K562 (cell line): Measurements from ENCODE around the gene TRIM10. TPM values are rescaled to one million over a fixed set of nuclear protein-coding genes. Genes with fewer than 3 reads are reported as not detected.

Experiments
- ATAC-seq: fragments of 200-7000 bp; cut with Tn5 transposase; 3 replicates; pipeline ENCODE4 v1.9.1; 2020; ENCODE audit warnings: moderate library complexity
- BruUV-seq: library from RNA; stranded (reverse); fragments of 400-500 nt; replicated peaks from 2 replicates; lab custom pipeline; 2021; lab: Mats Ljungman, UMichigan
- CTCF ChIA-PET: fragments of 300-600 bp; formaldehyde crosslinking; extraction: SDS; loops from one replicate; lab custom pipeline; 2021; ENCODE audit warnings: low intra/inter-chr PET ratio; lab: Yijun Ruan, JAX
- POLR2A ChIA-PET: fragments of 300-600, 350-650 bp; sonication (Branson Sonifier 250); formaldehyde crosslinking; extraction: SDS; loops from one replicate; lab custom pipeline; 2021; ENCODE audit warnings: antibody characterized with exemption, inconsistent platforms; lab: Yijun Ruan, JAX
- DNase-seq, 4 experiments: peaks; one replicate each; pipeline versions ENCODE4 v3.0.0 to v3.0.0-alpha.2; 2011 to 2018; ENCODE audit warnings: low spot score in 3 of 4, mixed read lengths in 3 of 4; ENCODE audit errors: extremely low read depth in 1 of 4
- FAIRE-seq: peaks from 2 replicates; lab custom pipeline; 2011; peaks lifted over from hg19 to GRCh38; lab: Jason Lieb, UNC
- H2AFZ ChIP-seq: 2 replicates; pipeline ENCODE4 v1.6.0; 2011; ENCODE audit warnings: low read depth, low read length, control low read depth, inconsistent platforms
- H3K27ac ChIP-seq: fragments of 200-600 bp; 3 replicates; pipeline ENCODE4 v1.8.0; 2011; ENCODE audit warnings: low read depth, mild to moderate bottlenecking, control low read depth, inconsistent platforms, low read length, moderate library complexity, mixed read lengths; ENCODE audit errors: extremely low read depth
- H3K27me3 ChIP-seq, 2 experiments: fragments of 300-600 bp in 1 of 2; 2 replicates in 1 of 2; 3 replicates in 1 of 2; pipeline versions ENCODE4 v1.6.0 to v1.8.0; 2011; ENCODE audit warnings: inconsistent platforms in 2 of 2, low read length in 2 of 2, mild to moderate bottlenecking in 1 of 2, mixed read lengths in 1 of 2, moderate library complexity in 1 of 2; ENCODE audit not compliant: control insufficient read depth in 2 of 2, insufficient read depth in 2 of 2
- H3K36me3 ChIP-seq: fragments of 300-600 bp; 3 replicates; pipeline ENCODE4 v1.8.0; 2011; ENCODE audit warnings: mild to moderate bottlenecking, low read length, inconsistent platforms; ENCODE audit not compliant: control insufficient read depth, insufficient read depth
- H3K4me1 ChIP-seq, 2 experiments: fragments of 200-600 bp in 1 of 2; replicated peaks in 1 of 2; 2 replicates in 1 of 2; 3 replicates in 1 of 2; pipeline versions ENCODE4 v1.5.1 to v1.8.0; 2011; ENCODE audit warnings: inconsistent platforms in 2 of 2, low read length in 2 of 2, mild to moderate bottlenecking in 1 of 2, mixed read lengths in 1 of 2, moderate library complexity in 1 of 2; ENCODE audit not compliant: control insufficient read depth in 2 of 2, insufficient read depth in 2 of 2
- H3K4me2 ChIP-seq: 2 replicates; pipeline ENCODE4 v1.6.1; 2011; ENCODE audit warnings: low read length, control low read depth, inconsistent platforms, mixed read lengths; ENCODE audit not compliant: insufficient read depth
- H3K4me3 ChIP-seq: fragments of 200-600 bp; sonication (generic), shearing (Covaris generic); 2 replicates; pipeline ENCODE4 v1.5.1; 2016; ENCODE audit warnings: control low read depth, inconsistent platforms
- H3K79me2 ChIP-seq: fragments of 200-600 bp; 3 replicates; pipeline ENCODE4 v1.8.0; 2011; ENCODE audit warnings: low read length, inconsistent platforms; ENCODE audit not compliant: control insufficient read depth, insufficient read depth
- H3K9ac ChIP-seq, 2 experiments: 2 replicates each; pipeline versions ENCODE4 v1.6.0 to v1.6.1; 2011; ENCODE audit warnings: low read depth in 2 of 2, low read length in 2 of 2, control low read depth in 1 of 2, inconsistent platforms in 1 of 2, mild to moderate bottlenecking in 1 of 2, mixed read lengths in 1 of 2; ENCODE audit not compliant: insufficient read depth in 1 of 2
- H3K9me1 ChIP-seq: one replicate; pipeline ENCODE4 v1.6.0; 2011; ENCODE audit warnings: inconsistent platforms, mild to moderate bottlenecking, low read length, moderate library complexity; ENCODE audit not compliant: control insufficient read depth, insufficient read depth
- H3K9me3 ChIP-seq: replicated peaks from 2 replicates; pipeline ENCODE4 v1.5.1; 2011; ENCODE audit warnings: low read depth, low read length, inconsistent platforms; ENCODE audit not compliant: control insufficient read depth, insufficient read depth
- H4K20me1 ChIP-seq: replicated peaks from 2 replicates; pipeline ENCODE4 v1.6.1; 2011; ENCODE audit warnings: low read length, inconsistent platforms, mixed read lengths; ENCODE audit not compliant: control insufficient read depth, insufficient read depth
- ARID4B ChIP-seq: sonication (generic); formaldehyde crosslinking; IDR thresholded peaks from 2 replicates; pipeline ENCODE4 v1.8.0; 2022; ENCODE audit warnings: mild to moderate bottlenecking, missing genetic modification reagents
- BACH1 ChIP-seq: fragments of 200-800 bp; sonication (Bioruptor generic); IDR thresholded peaks from 2 replicates; pipeline ENCODE4 v1.6.1; 2016; ENCODE audit warnings: missing genetic modification characterization, missing compliant biosample characterization
- CREB5 ChIP-seq: fragments of 250-450 bp; sonication (Bioruptor Pico); IDR thresholded peaks from 2 replicates; pipeline ENCODE4 v1.5.0; 2020; ENCODE audit warnings: mild to moderate bottlenecking
- E2F8 ChIP-seq: fragments of 450-650 bp; IDR thresholded peaks from 2 replicates; pipeline ENCODE4 v1.7.1; 2018; ENCODE audit warnings: mild to moderate bottlenecking, low read depth; ENCODE audit not compliant: partially characterized antibody
- MCM5 ChIP-seq: fragments of 450-650 bp; IDR thresholded peaks from 2 replicates; pipeline ENCODE4 v1.6.1; 2016; ENCODE audit warnings: low read depth
- NEUROD1 ChIP-seq: fragments of 150-350 bp; IDR thresholded peaks from 2 replicates; pipeline ENCODE4 v1.6.1; 2014; ENCODE audit warnings: borderline replicate concordance, low read length, low read depth; ENCODE audit not compliant: partially characterized antibody
- RCOR1 ChIP-seq, 2 experiments: IDR thresholded peaks; 2 replicates each; pipeline ENCODE4 v1.6.1; 2012; ENCODE audit warnings: low read depth in 2 of 2, low read length in 2 of 2, borderline replicate concordance in 1 of 2, improper control_type of control experiment in 1 of 2
- TAF1 ChIP-seq: IDR thresholded peaks from 2 replicates; pipeline ENCODE4 v1.6.1; 2011; ENCODE audit warnings: mild to moderate bottlenecking, low read length, moderate library complexity; ENCODE audit not compliant: insufficient read depth, control insufficient read depth, severe bottlenecking; ENCODE audit errors: extremely low read depth
- TAF9B ChIP-seq: fragments of 450-650 bp; IDR thresholded peaks from 2 replicates; pipeline ENCODE4 v1.6.1; 2018; ENCODE audit warnings: mild to moderate bottlenecking; ENCODE audit not compliant: partially characterized antibody
- ZFP1 ChIP-seq: fragments of 450-650 bp; formaldehyde crosslinking; IDR thresholded peaks from 2 replicates; pipeline ENCODE4 v1.4.0; 2020; ENCODE audit warnings: mild to moderate bottlenecking, mixed read lengths
- ZNF395 ChIP-seq: fragments of 200-800 bp; sonication (Bioruptor generic); IDR thresholded peaks from 2 replicates; pipeline ENCODE4 v1.6.1; 2017; ENCODE audit warnings: missing genetic modification characterization, missing compliant biosample characterization
- in situ Hi-C: fragments of 300-500 bp; cut with MboI; formaldehyde crosslinking; loops from 4 replicates; pipeline ENCODE4 v1.15.0; 2018; ENCODE audit warnings: inconsistent platforms, mixed read lengths
- intact Hi-C: fragments of 100-400 bp; cut with micrococcal nuclease; formaldehyde crosslinking; loops from 2 replicates; pipeline ENCODE4 v1.14.2; 2022
- polyA plus RNA-seq, 8 experiments: library from polyadenylated mRNA; depleted of rRNA in 4 of 8; stranded (reverse) in 5 of 8; unstranded in 3 of 8; fragments of >200 nt; fragmentation: Nextera tagmentation in 2 of 8; fragmentation: Illumina TruSeq in 1 of 8; extraction: Ambion mirVana in 2 of 8; extraction: Trizol in 1 of 8; gene quantifications; 2 replicates each; pipeline versions ENCODE4 v1.2.1 to v1.2.3, GENCODE V29; 2011 to 2014; ENCODE audit warnings: inconsistent platforms in 1 of 8, missing spikeins in 1 of 8
- total RNA-seq, 7 experiments: library from RNA; depleted of rRNA in 6 of 7; stranded (reverse); fragments of >200 nt in 6 of 7; fragmentation: Illumina TruSeq in 2 of 7; extraction: Trizol in 2 of 7; gene quantifications; 2 replicates each; pipeline versions ENCODE4 v1.2.1 to v1.2.3, GENCODE V29; 2011 to 2021; ENCODE audit warnings: low replicate concordance in 1 of 7

TRIM10 gene
- total and polyA plus RNA-seq, 9 of the 15 experiments (the other 6 are each of a cell fraction or from before 2014, with no cell fraction given), result 0.15 to 0.90 (median 0.36) TPM

- BruUV-seq, result no TSS peak
- H4K20me1 ChIP-seq, result no peaks in the 10 kb centered on the region
- H3K4me2 ChIP-seq, result no peak overlapping the region
- DNase-seq (no peak), FAIRE-seq (no peak), ATAC-seq (no peak)
- H2AFZ ChIP-seq, result no peak overlapping the region
- intact Hi-C loops, result no loop called here
- H3K4me1 ChIP-seq, result peaks cover 7 to 14% of the 10 kb centered on the region in 2 experiments; a peak in 3 of 5 replicates
- H3K4me3 ChIP-seq, result no peak overlapping the region
- H3K36me3 ChIP-seq, result no peaks in the 10 kb centered on the region
- no peaks in the 10 kb centered on the region for H3K9me1 ChIP-seq
- no peak overlapping the region for H3K27ac ChIP-seq
- H3K9me3 ChIP-seq, result no peaks in the 10 kb centered on the region
- in situ Hi-C loops, result no loop called here
- CTCF ChIA-PET, result interaction anchor here (0.7 kb wide), 1 partner anchor 17 kb away, joined by 5 read pairs; no protein-coding TSS in a partner anchor
- H3K79me2 ChIP-seq, result no peaks in the 10 kb centered on the region
- H3K9ac ChIP-seq, result no peak overlapping the region
- POLR2A ChIA-PET, result interaction anchor here (0.7 kb wide), 1 partner anchor 62 kb away, joined by 3 read pairs; no protein-coding TSS in a partner anchor
- peaks cover 2 to 32% of the 10 kb centered on the region in 2 experiments; a peak in 3 of 5 replicates for H3K27me3 ChIP-seq
- TF ChIP-seq CREB5 (CRISPR knock-in tag) (no peak), TAF1 (no peak), NEUROD1 (no peak), TAF9B (no peak), RCOR1 (IDR thresholded peaks at IDR 0.05; ENCODE audit: borderline replicate concordance in 1 of 2, low read depth in 2 of 2, low read length in 2 of 2) (no peak), MCM5 (no peak), E2F8 (no peak), ARID4B (CRISPR knock-in tag) (no peak), ZNF395 (CRISPR knock-in tag) (no peak), ZFP1 (no peak), BACH1 (no peak)
Measured at GRCh38 chr6:30157581-30157980, 3.4 kb downstream of the TRIM10 start.
